ENCODE results near the gene CTXN3. TPM values are rescaled to one million over a fixed set of nuclear protein-coding genes. Genes with fewer than 3 reads are reported as not detected.
"Not testable (repeated sequence)": the region's sequence is repeated elsewhere in the genome, so short reads cannot be mapped to it uniquely, and the experiment has no call there.

CTXN3 gene
- total and polyA plus RNA-seq, 4 experiments from 2014 or later, result not detected

DNA sequence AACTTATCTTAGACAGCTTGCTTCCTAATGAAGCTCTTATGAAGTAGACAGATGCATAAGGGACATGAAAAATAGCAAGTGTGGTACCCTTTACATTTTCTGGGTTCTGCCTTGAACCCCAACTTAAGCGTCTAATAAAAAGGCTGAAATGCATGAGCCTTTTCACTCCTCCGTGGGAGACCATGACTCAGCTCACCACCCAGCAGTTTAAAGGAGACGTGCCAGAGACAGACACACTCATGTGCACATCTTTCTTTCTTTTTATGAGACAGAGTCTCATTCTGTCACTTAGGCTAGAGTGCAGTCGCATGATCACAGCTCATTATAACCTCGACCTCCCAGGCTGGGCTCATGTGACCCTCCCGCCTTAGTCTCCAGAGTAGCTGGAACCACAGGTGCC is 22.3 kb downstream of the CTXN3 start:
- no peaks in the 10 kb centered on the region for H3K4me1 ChIP-seq (ENCODE audit: insufficient read depth, low read length)
- no peaks in the 10 kb centered on the region for H3K27me3 ChIP-seq (ENCODE audit: insufficient read depth, low read length)
- intact Hi-C loops (cut with micrococcal nuclease), result no loop called here
- Mint-ChIP-seq H3K36me3 (no peaks in the 10 kb centered on the region), H3K4me1 (no peaks in the 10 kb centered on the region), H3K27me3 (peaks cover 0 to 2% of the 10 kb centered on the region in 2 donors), H3K9me3 (no peaks in the 10 kb centered on the region), H3K4me3 (no peak overlapping the region), H3K27ac (no peak overlapping the region)
- DNase-seq, result no peak
- no peak overlapping the region for H3K4me3 ChIP-seq (ENCODE audit: low read length in 2 of 2)
- ChIA-PET CTCF (ENCODE audit: partially characterized antibody) (interaction anchor here (1.1 kb wide), 1 partner anchor 11 kb away, joined by 3 read pairs; no protein-coding TSS in a partner anchor), POLR2A (ENCODE audit: partially characterized antibody) (no interaction called here)
- H3K36me3 ChIP-seq (ENCODE audit: insufficient read depth, low read length), result no peaks in the 10 kb centered on the region
- H3K9me3 ChIP-seq (ENCODE audit: control insufficient read depth in 1 of 2, low read length in 2 of 2), result no peaks in the 10 kb centered on the region
- H3K27ac ChIP-seq (ENCODE audit: low read depth, low read length), result no peak overlapping the region

DNA sequence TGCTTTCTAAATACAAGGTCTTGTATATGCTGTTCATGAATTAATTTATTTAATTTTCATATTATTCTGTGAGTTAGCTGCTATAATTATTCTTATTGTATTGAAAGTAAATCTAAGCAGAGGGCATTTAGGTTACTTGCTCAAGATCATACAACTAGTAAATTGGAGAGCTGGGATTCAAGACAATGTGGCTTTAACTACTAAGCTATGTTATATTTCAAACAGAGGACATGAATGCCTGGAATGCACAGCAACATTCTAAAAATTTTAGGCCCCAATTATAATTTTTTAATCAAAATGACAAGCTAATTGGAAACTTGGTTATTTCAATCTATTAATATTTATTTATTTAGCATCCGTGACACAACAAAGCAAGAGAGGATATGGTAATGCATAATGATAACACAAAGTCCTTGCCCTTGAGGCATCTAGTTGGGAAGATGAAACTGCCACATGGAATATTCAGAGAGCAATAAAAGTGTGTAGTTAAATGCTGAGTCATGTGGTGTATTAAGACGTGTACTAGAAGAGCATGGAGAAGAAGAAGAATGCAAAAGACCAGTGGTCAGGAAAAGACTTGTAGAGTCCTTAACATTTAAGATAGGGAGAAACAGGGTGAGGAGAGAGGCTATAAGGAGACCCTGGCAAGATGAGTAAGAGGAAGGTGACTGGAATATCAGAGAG is 24.4 kb downstream of the CTXN3 start:
- Mint-ChIP-seq H3K36me3 (no peaks in the 10 kb centered on the region), H3K27me3 (peaks cover 0 to 2% of the 10 kb centered on the region in 2 donors), H3K9me3 (no peaks in the 10 kb centered on the region), H3K27ac (no peak overlapping the region), H3K4me3 (no peak overlapping the region), H3K4me1 (no peaks in the 10 kb centered on the region)
- ChIA-PET CTCF (ENCODE audit: partially characterized antibody) (no interaction called here), POLR2A (ENCODE audit: partially characterized antibody) (no interaction called here)
- no peaks in the 10 kb centered on the region for H3K4me1 ChIP-seq (ENCODE audit: insufficient read depth, low read length)
- no peak for DNase-seq
- no peaks in the 10 kb centered on the region for H3K27me3 ChIP-seq (ENCODE audit: insufficient read depth, low read length)
- no peak overlapping the region for H3K4me3 ChIP-seq (ENCODE audit: low read length in 2 of 2)
- intact Hi-C loops (cut with micrococcal nuclease), result no loop called here
- H3K27ac ChIP-seq (ENCODE audit: low read depth, low read length), result no peak overlapping the region
- no peaks in the 10 kb centered on the region for H3K9me3 ChIP-seq (ENCODE audit: control insufficient read depth in 1 of 2, low read length in 2 of 2)
- H3K36me3 ChIP-seq (ENCODE audit: insufficient read depth, low read length), result no peaks in the 10 kb centered on the region

DNA sequence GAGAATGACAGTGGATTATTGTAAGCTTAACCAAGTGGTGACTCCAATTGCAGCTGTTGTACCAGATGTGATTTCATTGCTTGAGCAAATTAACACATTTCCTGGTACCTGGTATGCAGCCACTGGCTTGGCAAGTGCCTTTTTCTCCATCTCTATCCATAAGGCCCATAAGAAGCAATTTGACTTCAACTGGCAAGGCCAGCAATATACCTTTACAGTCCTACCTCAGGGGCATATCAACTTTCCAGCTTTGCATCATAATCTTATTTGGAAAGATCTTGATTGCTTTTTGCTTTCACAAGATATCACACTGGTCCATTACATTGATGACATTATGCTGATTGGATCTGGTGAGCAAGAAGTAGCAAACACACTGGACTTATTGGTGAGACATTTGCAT is 28.1 kb downstream of the CTXN3 start:
- intact Hi-C loops (cut with micrococcal nuclease); CTCF ChIA-PET (ENCODE audit: partially characterized antibody); H3K27me3 ChIP-seq (ENCODE audit: insufficient read depth, low read length); H3K27ac Mint-ChIP-seq; H3K9me3 ChIP-seq (ENCODE audit: control insufficient read depth in 1 of 2, low read length in 2 of 2); H3K4me3 Mint-ChIP-seq; H3K27ac ChIP-seq (ENCODE audit: low read depth, low read length); H3K36me3 Mint-ChIP-seq; H3K4me1 Mint-ChIP-seq; H3K9me3 Mint-ChIP-seq; DNase-seq; POLR2A ChIA-PET (ENCODE audit: partially characterized antibody); H3K4me3 ChIP-seq (ENCODE audit: low read length in 2 of 2); H3K27me3 Mint-ChIP-seq; H3K36me3 ChIP-seq (ENCODE audit: insufficient read depth, low read length); H3K4me1 ChIP-seq (ENCODE audit: insufficient read depth, low read length): not testable (repeated sequence)

DNA sequence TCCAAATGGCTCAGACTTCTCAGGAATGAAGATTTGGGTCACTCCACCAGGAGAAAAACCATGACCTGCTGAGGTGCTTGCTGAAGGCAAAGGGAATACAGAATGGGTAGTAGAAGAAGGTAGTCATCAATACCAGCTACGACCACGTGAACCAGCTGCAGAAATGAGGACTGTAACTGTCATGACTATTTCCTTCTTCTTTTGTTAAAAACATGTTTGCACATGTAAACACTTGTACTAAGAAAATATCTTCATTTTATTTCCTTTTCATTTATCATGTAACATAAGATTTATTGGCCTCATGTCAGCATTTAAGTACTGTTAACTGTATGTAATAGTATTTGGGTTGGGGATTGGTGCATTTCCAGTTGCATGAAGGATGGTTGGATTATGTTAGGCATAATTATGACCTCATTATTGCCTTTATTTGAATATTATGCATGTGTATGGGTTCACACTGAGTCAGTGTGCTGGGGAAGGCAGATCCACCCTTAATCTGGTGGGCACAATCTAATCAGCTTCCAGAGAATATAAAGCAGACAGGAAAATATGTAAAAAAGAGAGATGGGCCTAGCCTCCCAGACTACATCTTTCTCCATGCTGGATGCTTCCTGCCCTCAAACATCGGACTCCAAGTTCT is 30.9 kb downstream of the CTXN3 start:
- H3K4me3 ChIP-seq (ENCODE audit: low read length in 2 of 2); H3K27me3 Mint-ChIP-seq; POLR2A ChIA-PET (ENCODE audit: partially characterized antibody); H3K4me1 ChIP-seq (ENCODE audit: insufficient read depth, low read length); H3K9me3 ChIP-seq (ENCODE audit: control insufficient read depth in 1 of 2, low read length in 2 of 2); DNase-seq; H3K36me3 ChIP-seq (ENCODE audit: insufficient read depth, low read length); H3K27ac ChIP-seq (ENCODE audit: low read depth, low read length); H3K27me3 ChIP-seq (ENCODE audit: insufficient read depth, low read length); H3K4me1 Mint-ChIP-seq; intact Hi-C loops (cut with micrococcal nuclease); H3K27ac Mint-ChIP-seq; H3K36me3 Mint-ChIP-seq; H3K4me3 Mint-ChIP-seq; CTCF ChIA-PET (ENCODE audit: partially characterized antibody); H3K9me3 Mint-ChIP-seq: not testable (repeated sequence)

DNA sequence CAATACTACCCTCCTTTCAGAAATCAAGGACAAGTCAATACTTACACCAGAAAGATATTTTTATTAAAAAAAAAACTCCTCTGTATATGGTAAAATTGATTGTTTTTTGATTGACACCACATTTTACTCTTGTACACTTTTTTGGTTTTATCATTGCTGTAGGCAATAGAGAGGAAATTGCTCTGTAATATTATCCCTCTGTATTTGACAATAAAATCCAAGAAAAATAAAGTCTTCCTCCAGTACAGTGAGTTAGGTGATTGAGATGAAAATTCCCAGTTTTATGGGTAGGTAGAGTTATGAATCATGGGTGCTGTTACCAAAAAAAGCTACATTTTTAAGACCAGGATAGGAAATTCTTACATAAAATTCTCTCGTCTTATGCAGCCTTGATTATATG is 31.7 kb downstream of the CTXN3 start:
- peaks cover 0 to 5% of the 10 kb centered on the region in 2 donors for H3K27me3 Mint-ChIP-seq
- H3K4me3 ChIP-seq (ENCODE audit: low read length in 2 of 2), result no peak overlapping the region
- H3K36me3 ChIP-seq (ENCODE audit: insufficient read depth, low read length), result no peaks in the 10 kb centered on the region
- no peaks in the 10 kb centered on the region for H3K4me1 ChIP-seq (ENCODE audit: insufficient read depth, low read length)
- CTCF ChIA-PET (ENCODE audit: partially characterized antibody), result no interaction called here
- H3K36me3 Mint-ChIP-seq, result no peaks in the 10 kb centered on the region
- H3K9me3 Mint-ChIP-seq, result peaks cover 0 to 4% (median 0%) of the 10 kb centered on the region in 8 donors
- H3K27ac ChIP-seq (ENCODE audit: low read depth, low read length), result no peak overlapping the region
- H3K4me1 Mint-ChIP-seq, result no peaks in the 10 kb centered on the region
- intact Hi-C loops (cut with micrococcal nuclease), result no loop called here
- no peaks in the 10 kb centered on the region for H3K27me3 ChIP-seq (ENCODE audit: insufficient read depth, low read length)
- H3K9me3 ChIP-seq (ENCODE audit: control insufficient read depth in 1 of 2, low read length in 2 of 2), result no peaks in the 10 kb centered on the region
- POLR2A ChIA-PET (ENCODE audit: partially characterized antibody), result no interaction called here
- DNase-seq, result no peak
- no peak overlapping the region for H3K4me3 Mint-ChIP-seq
- no peak overlapping the region for H3K27ac Mint-ChIP-seq

DNA sequence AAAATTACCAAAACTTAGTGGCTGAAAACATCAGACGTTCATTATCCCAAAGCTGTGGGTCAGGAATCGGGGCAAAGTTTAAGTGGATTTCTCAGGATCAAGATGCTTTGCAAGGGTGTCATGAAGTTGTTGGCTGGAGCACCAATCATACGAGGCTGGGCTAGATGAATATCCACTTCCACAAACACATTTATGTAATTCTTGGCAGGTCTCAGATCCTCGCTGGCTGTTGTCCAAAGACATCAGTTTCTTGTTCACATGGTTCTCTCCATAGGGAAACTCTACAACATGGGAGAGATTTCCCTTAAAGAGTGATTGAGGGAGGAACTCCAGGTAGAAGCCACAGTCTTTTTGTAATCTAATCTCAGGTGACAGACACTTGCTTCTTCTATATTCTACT is 34.1 kb downstream of the CTXN3 start:
- H3K4me3 ChIP-seq (ENCODE audit: low read length in 2 of 2), result no peak overlapping the region
- no peaks in the 10 kb centered on the region for H3K27me3 ChIP-seq (ENCODE audit: insufficient read depth, low read length)
- no peak overlapping the region for H3K27ac ChIP-seq (ENCODE audit: low read depth, low read length)
- no peak for DNase-seq
- H3K9me3 Mint-ChIP-seq, result peaks cover 0 to 4% (median 0%) of the 10 kb centered on the region in 8 donors
- no peaks in the 10 kb centered on the region for H3K36me3 ChIP-seq (ENCODE audit: insufficient read depth, low read length)
- peaks cover 0 to 5% of the 10 kb centered on the region in 2 donors for H3K27me3 Mint-ChIP-seq
- no peak overlapping the region for H3K4me3 Mint-ChIP-seq
- intact Hi-C loops (cut with micrococcal nuclease), result no loop called here
- POLR2A ChIA-PET (ENCODE audit: partially characterized antibody), result no interaction called here
- CTCF ChIA-PET (ENCODE audit: partially characterized antibody), result no interaction called here
- H3K4me1 Mint-ChIP-seq, result no peaks in the 10 kb centered on the region
- H3K9me3 ChIP-seq (ENCODE audit: control insufficient read depth in 1 of 2, low read length in 2 of 2), result no peaks in the 10 kb centered on the region
- H3K4me1 ChIP-seq (ENCODE audit: insufficient read depth, low read length), result no peaks in the 10 kb centered on the region
- no peaks in the 10 kb centered on the region for H3K36me3 Mint-ChIP-seq
- peak overlapping the region in 1 of 7 donors; percentile 19 for H3K27ac Mint-ChIP-seq

DNA sequence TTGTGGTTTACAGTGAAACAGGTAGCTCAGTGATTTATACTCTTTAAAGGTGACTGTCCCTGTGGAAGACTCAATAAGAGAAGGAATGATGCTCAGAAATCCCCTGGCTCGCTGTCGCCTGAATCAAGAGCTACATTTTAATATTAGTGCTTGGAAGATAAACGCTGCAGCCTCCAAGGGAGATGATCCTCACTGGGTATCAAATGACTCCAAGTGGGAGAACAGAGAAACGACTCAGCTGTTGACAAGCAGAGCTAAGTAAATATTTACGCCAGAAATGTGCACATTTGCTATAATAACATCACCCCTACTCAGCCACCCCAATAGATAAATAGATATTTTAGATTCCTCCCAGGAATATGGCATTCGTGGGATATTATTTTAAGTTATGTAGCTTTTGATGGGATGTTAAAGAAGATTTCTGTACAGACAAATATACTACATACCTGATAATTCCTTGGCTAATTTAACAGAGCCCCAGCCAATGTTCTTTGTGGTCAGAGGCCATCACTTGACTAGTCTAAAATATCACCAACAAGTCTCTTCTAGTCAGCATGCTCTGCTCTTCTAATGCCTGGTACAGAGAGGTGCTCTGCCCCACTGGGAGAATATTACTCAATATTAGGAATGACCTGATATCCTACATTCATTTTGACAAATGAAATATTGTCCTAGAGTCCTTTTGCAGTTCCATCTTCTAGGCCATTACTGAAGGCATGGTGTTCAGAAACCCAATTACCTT is 36.0 kb downstream of the CTXN3 start:
- no peak overlapping the region for H3K27ac ChIP-seq (ENCODE audit: low read depth, low read length)
- CTCF ChIA-PET (ENCODE audit: partially characterized antibody), result no interaction called here

More for the DNA sequence above, 36.0 kb downstream of the CTXN3 start:
- Mint-ChIP-seq H3K27ac (no peak overlapping the region), H3K27me3 (peaks cover 0 to 5% of the 10 kb centered on the region in 2 donors), H3K9me3 (peaks cover 0 to 3% (median 0%) of the 10 kb centered on the region in 8 donors), H3K4me1 (no peaks in the 10 kb centered on the region), H3K4me3 (no peak overlapping the region), H3K36me3 (no peaks in the 10 kb centered on the region)
- Histone ChIP-seq H3K4me3 (ENCODE audit: low read length in 2 of 2) (no peak overlapping the region), H3K4me1 (ENCODE audit: insufficient read depth, low read length) (no peaks in the 10 kb centered on the region), H3K36me3 (ENCODE audit: insufficient read depth, low read length) (no peaks in the 10 kb centered on the region), H3K27me3 (ENCODE audit: insufficient read depth, low read length) (no peaks in the 10 kb centered on the region), H3K9me3 (ENCODE audit: control insufficient read depth in 1 of 2, low read length in 2 of 2) (no peaks in the 10 kb centered on the region)
- no peak for DNase-seq
- intact Hi-C loops (cut with micrococcal nuclease), result no loop called here
- POLR2A ChIA-PET (ENCODE audit: partially characterized antibody), result no interaction called here
